GM19397 (cell line): Measurements from ENCODE around the gene COQ8A.
"Not testable (repeated sequence)": the region's sequence is repeated elsewhere in the genome, so short reads cannot be mapped to it uniquely, and the experiment has no call there.

Experiments used
- ATAC-seq: cut with Tn5 transposase; IDR thresholded peaks from one replicate; pipeline ENCODE4 v1.9.1; 2021; ENCODE audit warnings: mild to moderate bottlenecking, moderate library complexity; ENCODE audit not compliant: unreplicated experiment

The COQ8A gene

GRCh38 chr1:226951286-226952117 is 11.4 kb downstream of the COQ8A start:
- ATAC-seq = no peak

GRCh38 chr1:226952118-226952441 is 12.0 kb downstream of the COQ8A start:
- no peak for ATAC-seq

GRCh38 chr1:226953175-226953800 is 13.2 kb downstream of the COQ8A start:
- ATAC-seq = no peak

GRCh38 chr1:226954337-226954736 is 14.2 kb downstream of the COQ8A start:
- no peak for ATAC-seq

- no peak for ATAC-seq
Measured at GRCh38 chr1:226954777-226955176, 14.7 kb downstream of the COQ8A start.

GRCh38 chr1:226955857-226956256 is 15.8 kb downstream of the COQ8A start:
- not testable (repeated sequence) for ATAC-seq

DNA sequence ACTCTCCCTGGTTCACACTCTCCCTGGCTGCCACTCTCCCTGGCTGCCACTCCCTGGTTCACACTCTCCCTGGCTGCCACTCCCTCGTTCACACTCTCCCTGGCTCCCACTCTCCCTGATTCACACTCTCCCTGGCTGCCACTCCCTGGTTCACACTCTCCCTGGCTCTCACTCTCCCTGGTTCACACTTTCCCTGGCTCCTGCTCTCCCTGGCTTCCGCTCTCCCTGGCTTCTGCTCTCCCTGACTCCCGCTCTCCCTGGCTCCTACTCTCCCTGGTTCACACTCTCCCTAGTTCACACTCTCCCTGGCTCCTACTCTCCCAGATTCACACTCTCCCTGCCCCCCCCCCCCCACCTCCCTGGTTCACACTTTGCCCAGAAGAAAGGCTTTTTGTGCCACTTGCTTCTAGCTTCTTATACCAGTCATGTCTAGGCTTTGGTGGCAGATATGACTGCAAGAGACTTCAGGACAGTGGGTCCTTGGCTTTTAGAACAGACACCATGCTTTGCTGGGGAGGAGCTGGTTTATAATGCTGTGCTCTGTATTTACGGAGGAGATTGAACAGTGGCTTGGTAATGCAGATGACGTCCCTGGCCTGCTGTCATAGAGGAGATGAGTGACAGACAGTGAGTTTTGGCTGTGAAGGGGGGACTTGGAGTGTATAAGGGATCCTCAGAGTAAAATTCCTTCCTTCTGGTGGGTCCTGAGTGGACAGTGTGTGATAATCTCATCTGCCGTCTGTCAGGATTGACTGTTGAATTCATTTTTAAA is 17.0 kb downstream of the COQ8A start:
- no peak for ATAC-seq

DNA sequence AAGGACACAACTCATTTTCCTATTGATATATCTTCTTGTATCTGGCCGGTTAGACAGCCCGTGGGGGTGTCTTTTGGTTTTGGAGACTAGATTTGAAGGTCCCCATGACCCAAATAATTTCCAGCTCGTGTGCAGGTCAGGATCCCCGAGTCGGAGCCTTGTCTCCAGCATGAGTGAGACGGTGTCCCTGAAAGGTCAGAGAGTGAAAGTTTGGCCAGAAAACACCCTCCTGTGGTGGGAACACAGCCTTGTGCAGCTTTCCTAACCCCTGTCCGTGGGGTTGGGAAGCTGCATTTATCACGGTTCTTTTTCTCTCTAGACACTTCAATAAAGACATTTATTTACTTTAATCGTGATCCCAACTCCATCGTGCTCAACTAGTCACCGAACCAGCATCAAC is 17.6 kb downstream of the COQ8A start:
- no peak for ATAC-seq

DNA sequence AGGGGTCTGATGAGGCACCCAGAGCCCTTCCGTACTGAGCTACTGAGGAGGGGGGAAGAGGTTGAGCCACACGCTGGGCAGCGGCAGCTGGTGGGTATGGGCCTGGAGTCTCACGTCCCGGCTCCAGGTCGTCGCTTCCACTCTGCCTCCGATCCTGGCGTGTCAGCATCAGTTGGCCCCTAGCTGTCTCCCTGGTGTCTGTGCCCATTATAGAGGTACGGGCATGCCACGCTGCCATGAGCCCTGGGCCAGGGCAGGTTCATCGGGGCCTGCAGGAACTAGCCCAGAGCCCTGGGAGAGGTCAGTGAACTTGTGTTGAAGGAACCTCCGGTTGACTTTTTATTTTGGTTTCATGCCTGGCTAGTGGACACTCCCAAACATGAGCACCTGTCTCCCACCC is 18.2 kb downstream of the COQ8A start:
- ATAC-seq = no peak

DNA sequence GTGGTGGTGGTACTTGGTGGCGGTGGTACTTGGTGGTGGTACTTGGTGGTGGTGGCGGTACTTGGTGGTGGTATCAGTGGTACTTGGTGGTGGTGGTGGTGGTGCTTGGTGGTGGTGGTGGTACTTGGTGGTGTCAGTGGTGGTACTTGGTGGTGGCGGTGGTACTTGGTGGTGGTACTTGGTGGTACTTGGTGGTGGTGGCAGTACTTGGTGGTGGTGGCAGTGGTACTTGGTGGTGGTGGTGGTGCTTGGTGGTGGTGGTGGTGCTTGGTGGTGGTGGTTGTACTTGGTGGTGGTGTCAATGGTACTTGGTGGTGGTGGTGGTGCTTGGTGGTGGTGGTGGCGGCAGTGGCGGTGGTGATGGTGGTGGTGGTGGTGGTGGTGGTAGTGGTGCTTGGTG is 20.2 kb downstream of the COQ8A start:
- no peak for ATAC-seq

- ATAC-seq = no peak
Measured at GRCh38 chr1:226960944-226961765, 21.1 kb downstream of the COQ8A start.

DNA sequence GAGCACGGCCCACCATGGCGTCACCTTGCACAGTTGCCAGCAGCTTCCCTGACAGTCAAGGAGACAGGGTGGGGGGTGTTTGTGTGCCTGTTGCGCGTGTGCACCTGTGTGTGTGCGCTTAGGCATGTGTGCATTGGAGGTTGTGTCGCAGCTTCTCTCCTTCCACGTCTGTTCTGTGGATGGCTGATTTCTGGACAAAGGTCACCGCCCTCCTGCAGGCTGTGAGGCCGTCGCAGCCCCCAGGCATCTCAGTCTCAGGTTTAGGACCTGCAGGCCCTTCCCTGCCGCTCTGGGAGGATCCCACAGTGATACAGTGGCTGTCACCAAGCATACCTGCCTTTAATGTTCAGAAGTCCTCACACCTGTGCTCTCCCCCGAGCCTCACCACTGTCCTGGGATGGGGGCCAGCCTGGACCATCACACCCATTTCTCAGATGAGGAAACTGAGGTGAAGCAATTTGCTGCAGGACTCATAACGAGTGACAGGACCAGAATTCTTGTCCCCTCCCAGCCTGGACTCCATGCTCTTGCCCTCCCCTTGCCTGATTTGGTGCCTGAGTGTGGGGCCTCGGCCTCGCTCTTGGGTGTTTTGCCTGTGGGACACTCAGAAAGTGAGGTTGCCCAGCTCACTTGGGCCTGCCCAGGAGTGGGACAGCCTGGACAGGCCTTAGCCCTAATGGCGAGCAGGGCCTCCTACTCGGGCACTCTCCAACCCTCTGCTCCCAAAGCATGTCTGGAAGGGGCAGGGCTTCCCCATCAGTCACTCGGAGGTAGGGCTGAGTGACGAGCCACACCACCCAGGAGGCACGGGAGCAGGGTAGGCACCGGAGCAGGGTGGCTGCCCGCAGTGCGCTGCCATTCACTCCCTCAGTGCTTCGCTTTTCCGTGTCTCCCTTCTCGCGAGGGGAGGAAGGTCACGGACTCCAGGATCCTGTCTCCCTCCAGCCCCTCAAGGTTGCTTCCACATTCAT is 22.6 kb downstream of the COQ8A start:
- ATAC-seq = no peak

DNA sequence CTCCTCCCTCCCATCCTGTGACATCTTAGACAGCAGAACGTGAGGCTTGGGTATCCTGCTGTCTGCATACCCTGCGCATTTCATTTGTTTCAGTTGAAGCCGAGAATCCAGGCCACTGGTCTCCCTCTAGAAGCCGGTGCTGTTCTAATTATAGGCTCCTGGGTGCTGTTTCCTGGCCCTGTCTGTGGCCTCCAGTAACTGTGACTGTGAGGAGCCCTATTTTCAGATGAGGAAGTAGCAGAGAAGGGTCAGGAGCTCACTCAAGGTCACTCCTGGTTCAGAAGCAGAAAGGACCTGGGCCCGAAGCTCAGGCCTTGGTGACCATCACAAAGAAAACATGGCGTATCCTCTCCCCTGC is 24.0 kb downstream of the COQ8A start:
- no peak for ATAC-seq

GRCh38 chr1:226964611-226965486 is 24.8 kb downstream of the COQ8A start:
- no peak for ATAC-seq

- no peak for ATAC-seq
Measured at GRCh38 chr1:226965581-226966440, 25.7 kb downstream of the COQ8A start.

GRCh38 chr1:226966683-226967082 is 26.6 kb downstream of the COQ8A start:
- no peak for ATAC-seq

DNA sequence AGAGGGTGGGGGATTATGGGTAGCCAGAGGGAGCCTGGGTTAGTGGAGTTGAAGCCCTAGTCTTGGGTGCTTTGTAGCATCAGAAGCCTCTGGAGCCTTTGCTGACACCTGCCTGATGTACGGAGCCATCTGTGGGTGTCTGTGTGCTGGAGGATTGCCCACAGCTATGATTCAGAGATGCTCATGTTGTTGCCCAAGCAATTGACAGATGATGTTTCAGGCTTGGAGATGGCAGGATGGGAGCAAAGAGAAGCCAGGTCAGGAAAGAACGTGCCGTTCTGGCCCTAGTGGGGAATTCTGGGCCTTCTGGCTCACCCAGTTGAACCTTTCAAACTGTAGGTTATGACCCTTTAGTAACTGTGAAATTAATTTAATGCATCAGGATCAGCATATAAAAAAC is 27.6 kb downstream of the COQ8A start:
- ATAC-seq = no peak

DNA sequence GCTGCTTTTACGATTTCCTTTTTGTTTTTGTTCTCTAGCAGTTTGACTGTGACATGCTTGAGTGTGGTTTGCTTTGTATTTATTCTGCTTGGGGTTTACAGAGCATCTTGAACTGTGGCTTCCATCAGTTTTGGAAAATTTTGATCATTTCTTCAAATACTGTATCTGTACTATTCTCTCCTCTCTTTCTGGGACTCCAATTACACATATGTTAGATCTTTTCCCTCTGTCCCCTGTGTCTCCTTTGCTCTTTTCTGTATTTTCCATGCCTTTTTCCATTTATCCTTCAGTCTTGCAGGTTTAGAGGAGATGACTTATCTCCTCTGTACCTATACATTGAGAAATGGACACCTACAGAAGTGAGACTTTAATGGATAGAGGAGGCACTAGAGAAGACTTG is 31.7 kb downstream of the COQ8A start:
- ATAC-seq = no peak
